Natural killer cell treated with Interleukin-12 subunit alpha and Interleukin-12 subunit beta and Interleukin-15 and Interleukin-18, amount 100 ng/mL, for 72 hours (primary cell): ENCODE measurements around the gene TRAM2. TPM values are rescaled to one million over a fixed set of nuclear protein-coding genes. Genes with fewer than 3 reads are reported as not detected.

ENCODE experiments used
- ATAC-seq, 2 donors: fragments of 150-1000 bp; cut with Tn5 transposase in 1 of 2; sonication (Bioruptor Pico), chemical (Tn5 transposase) in 1 of 2; 2 replicates each; pipeline ENCODE4 v1.10.0; 2021
- DNase-seq: peaks from one replicate; pipeline ENCODE4 v3.0.0; 2022; ENCODE audit warnings: low spot score
- H3K27ac Mint-ChIP-seq, 2 donors: 1 replicate in 1 of 2; 2 replicates in 1 of 2; pipeline ENCODE4 v1.8.0; 2022; ENCODE audit warnings: mixed read lengths in 2 of 2, mild to moderate bottlenecking in 1 of 2, moderate library complexity in 1 of 2
- H3K27me3 Mint-ChIP-seq, 2 donors: 1 replicate in 1 of 2; 2 replicates in 1 of 2; pipeline ENCODE4 v1.8.0; 2022; ENCODE audit warnings: mixed read lengths in 2 of 2
- H3K36me3 Mint-ChIP-seq: one replicate; pipeline ENCODE4 v1.8.0; 2022; ENCODE audit warnings: mixed read lengths
- H3K4me1 Mint-ChIP-seq, 2 donors: 1 replicate in 1 of 2; 2 replicates in 1 of 2; pipeline ENCODE4 v1.8.0; 2022; ENCODE audit warnings: low read depth in 2 of 2, mixed read lengths in 2 of 2, mild to moderate bottlenecking in 1 of 2
- H3K4me3 Mint-ChIP-seq: one replicate; pipeline ENCODE4 v1.8.0; 2022; ENCODE audit warnings: mixed read lengths
- H3K9me3 Mint-ChIP-seq: 2 replicates; pipeline ENCODE4 v1.8.0; 2022; ENCODE audit warnings: mixed read lengths
- total RNA-seq, 2 donors: library from RNA; stranded (reverse); gene quantifications; one replicate each; pipeline ENCODE4 v1.2.3, GENCODE V29; 2022

Gene TRAM2
- total RNA-seq, 2 donors from 2014 or later, result 2.5 to 9.0 TPM

- Mint-ChIP-seq H3K4me3 (no peak overlapping the region), H3K9me3 (no peaks in the 10 kb centered on the region), H3K27me3 (no peaks in the 10 kb centered on the region), H3K4me1 (peaks cover 35 to 40% of the 10 kb centered on the region in 2 donors), H3K36me3 (no peaks in the 10 kb centered on the region), H3K27ac (no peak overlapping the region)
- ATAC-seq (no peak), DNase-seq (no peak)
These were observed 43.4 kb downstream of the TRAM2 start for GRCh38 chr6:52533491-52533890.

DNA sequence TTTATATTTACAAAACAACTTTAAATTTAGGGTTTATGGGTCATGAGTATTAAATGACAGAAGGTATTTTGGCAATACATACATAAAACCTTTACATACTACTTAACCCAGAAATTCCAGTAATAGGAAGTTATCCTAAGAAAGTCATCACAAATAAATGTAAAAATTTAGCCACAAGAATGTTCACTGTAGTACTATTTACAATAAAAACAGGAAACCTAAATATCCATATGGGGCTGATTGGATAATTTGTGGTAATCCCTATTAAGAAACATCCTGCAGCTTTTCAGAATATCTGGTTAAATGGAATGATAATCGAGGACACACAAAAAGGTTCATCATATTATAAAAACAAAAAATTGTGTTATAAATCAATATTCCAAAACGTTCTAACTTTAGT lies 44.4 kb downstream of the TRAM2 start:
- Mint-ChIP-seq H3K36me3 (no peaks in the 10 kb centered on the region), H3K4me3 (no peak overlapping the region), H3K27ac (no peak overlapping the region), H3K9me3 (no peaks in the 10 kb centered on the region), H3K27me3 (no peaks in the 10 kb centered on the region), H3K4me1 (peaks cover 27 to 31% of the 10 kb centered on the region in 2 donors)
- ATAC-seq, result no peak
- DNase-seq, result no peak

DNA sequence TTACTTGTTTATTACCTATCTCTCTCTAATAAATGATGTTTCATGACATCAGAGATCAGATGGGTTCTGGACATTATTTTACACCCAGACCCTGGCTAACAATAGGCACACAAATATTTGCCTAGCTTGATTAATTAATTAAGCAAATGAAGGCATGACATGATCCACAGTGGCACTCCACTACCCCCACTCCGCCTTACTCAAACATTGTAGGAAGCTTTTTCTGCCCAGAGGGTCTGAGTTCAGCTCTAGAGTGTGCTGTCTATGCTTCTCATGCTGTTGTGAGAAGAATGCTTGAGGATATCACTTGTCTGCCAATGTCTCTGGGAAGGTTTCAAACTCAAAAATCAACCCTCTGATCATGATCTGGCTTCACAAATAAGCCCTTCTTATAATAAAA lies 45.0 kb downstream of the TRAM2 start:
- Mint-ChIP-seq H3K36me3 (no peaks in the 10 kb centered on the region), H3K4me1 (peaks cover 21 to 29% of the 10 kb centered on the region in 2 donors), H3K27me3 (no peaks in the 10 kb centered on the region), H3K4me3 (no peak overlapping the region), H3K9me3 (no peaks in the 10 kb centered on the region), H3K27ac (no peak overlapping the region)
- ATAC-seq, result no peak
- no peak for DNase-seq

GRCh38 chr6:52531396-52531795 lies 45.5 kb downstream of the TRAM2 start:
- H3K27me3 Mint-ChIP-seq, result no peaks in the 10 kb centered on the region
- DNase-seq (no peak), ATAC-seq (no peak)
- H3K4me3 Mint-ChIP-seq, result no peak overlapping the region
- no peaks in the 10 kb centered on the region for H3K9me3 Mint-ChIP-seq
- H3K36me3 Mint-ChIP-seq, result no peaks in the 10 kb centered on the region
- H3K4me1 Mint-ChIP-seq, result peaks cover 18 to 25% of the 10 kb centered on the region in 2 donors
- no peak overlapping the region for H3K27ac Mint-ChIP-seq

- H3K9me3 Mint-ChIP-seq, result no peaks in the 10 kb centered on the region
- H3K27ac Mint-ChIP-seq, result no peak overlapping the region
These were observed 46.5 kb downstream of the TRAM2 start for GRCh38 chr6:52530351-52530750.

GRCh38 chr6:52529311-52529710 lies 47.5 kb downstream of the TRAM2 start:
- Mint-ChIP-seq H3K4me1 (peaks cover 5 to 10% of the 10 kb centered on the region in 2 donors), H3K27me3 (no peaks in the 10 kb centered on the region), H3K36me3 (no peaks in the 10 kb centered on the region), H3K4me3 (no peak overlapping the region), H3K27ac (no peak overlapping the region), H3K9me3 (no peaks in the 10 kb centered on the region)
- DNase-seq (no peak), ATAC-seq (no peak)

More at GRCh38 chr6:52530351-52530750, 46.5 kb downstream of the TRAM2 start:
- ATAC-seq, result no peak
- no peak for DNase-seq
- H3K27me3 Mint-ChIP-seq, result no peaks in the 10 kb centered on the region
- H3K4me3 Mint-ChIP-seq, result no peak overlapping the region
- H3K36me3 Mint-ChIP-seq, result no peaks in the 10 kb centered on the region
- H3K4me1 Mint-ChIP-seq, result peaks cover 14 to 18% of the 10 kb centered on the region in 2 donors

- H3K36me3 Mint-ChIP-seq, result no peaks in the 10 kb centered on the region
- no peak for ATAC-seq
These were observed 49.4 kb downstream of the TRAM2 start for GRCh38 chr6:52527436-52527835.

DNA sequence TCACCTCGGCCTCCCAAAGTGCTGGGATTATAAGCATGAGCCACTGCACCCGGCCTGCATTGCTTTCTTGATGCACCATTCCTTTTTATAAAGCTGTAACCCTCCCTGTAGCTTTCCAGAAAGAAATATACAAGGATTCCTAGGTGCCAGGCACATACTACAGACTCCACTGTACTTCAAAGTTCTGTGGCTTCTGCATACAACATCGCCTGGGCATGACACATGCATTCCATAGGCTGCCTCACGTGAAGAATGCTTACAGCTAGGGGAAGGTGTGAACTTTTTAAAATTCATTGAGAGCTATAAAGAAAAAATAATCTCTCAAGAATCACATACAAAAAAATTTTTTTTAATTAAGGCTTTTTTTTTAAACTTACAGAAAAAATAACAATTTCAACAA lies 50.2 kb downstream of the TRAM2 start:
- H3K27ac Mint-ChIP-seq, result no peak overlapping the region
- no peaks in the 10 kb centered on the region for H3K27me3 Mint-ChIP-seq
- DNase-seq (no peak), ATAC-seq (no peak)
- H3K9me3 Mint-ChIP-seq, result no peaks in the 10 kb centered on the region
- H3K4me1 Mint-ChIP-seq, result peaks cover 10 to 12% of the 10 kb centered on the region in 2 donors
- no peak overlapping the region for H3K4me3 Mint-ChIP-seq
- no peaks in the 10 kb centered on the region for H3K36me3 Mint-ChIP-seq

More at GRCh38 chr6:52527436-52527835, 49.4 kb downstream of the TRAM2 start:
- Mint-ChIP-seq H3K4me1 (peaks cover 10 to 11% of the 10 kb centered on the region in 2 donors), H3K27me3 (no peaks in the 10 kb centered on the region), H3K9me3 (no peaks in the 10 kb centered on the region), H3K4me3 (no peak overlapping the region), H3K27ac (no peak overlapping the region)
- DNase-seq, result no peak

DNA sequence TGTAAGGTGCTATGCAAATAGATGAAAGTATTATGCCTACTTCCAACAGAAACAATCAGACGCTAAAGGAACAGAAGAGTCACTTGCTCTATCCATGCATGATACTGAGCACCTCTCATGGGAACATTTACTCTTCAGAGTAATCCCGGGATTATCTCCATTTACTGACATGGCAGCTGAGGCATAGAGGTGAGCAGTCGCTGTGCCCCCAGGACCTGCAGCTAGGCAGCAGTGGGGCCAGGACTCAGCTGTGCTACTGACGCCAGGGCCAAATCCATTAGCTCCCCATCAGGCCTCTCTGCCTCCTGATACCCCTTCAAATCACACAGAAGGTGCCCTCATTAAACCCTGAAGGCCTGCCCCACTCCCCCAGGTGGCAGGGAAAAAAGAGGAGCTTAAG lies 51.9 kb downstream of the TRAM2 start:
- H3K27me3 Mint-ChIP-seq, result no peaks in the 10 kb centered on the region
- no peak overlapping the region for H3K27ac Mint-ChIP-seq

GRCh38 chr6:52523378-52524142 lies 53.3 kb downstream of the TRAM2 start:
- H3K27me3 Mint-ChIP-seq, result no peaks in the 10 kb centered on the region
- DNase-seq (no peak), ATAC-seq (no peak)
- no peak overlapping the region for H3K27ac Mint-ChIP-seq
- peaks cover 10% of the 10 kb centered on the region for H3K36me3 Mint-ChIP-seq
- H3K9me3 Mint-ChIP-seq, result no peaks in the 10 kb centered on the region
- no peak overlapping the region for H3K4me3 Mint-ChIP-seq
- peaks cover 18 to 25% of the 10 kb centered on the region in 2 donors for H3K4me1 Mint-ChIP-seq

More for the DNA sequence above, 51.9 kb downstream of the TRAM2 start:
- Mint-ChIP-seq H3K36me3 (no peaks in the 10 kb centered on the region), H3K9me3 (no peaks in the 10 kb centered on the region), H3K4me3 (no peak overlapping the region), H3K4me1 (peaks cover 11 to 15% of the 10 kb centered on the region in 2 donors)
- ATAC-seq (no peak), DNase-seq (no peak)

DNA sequence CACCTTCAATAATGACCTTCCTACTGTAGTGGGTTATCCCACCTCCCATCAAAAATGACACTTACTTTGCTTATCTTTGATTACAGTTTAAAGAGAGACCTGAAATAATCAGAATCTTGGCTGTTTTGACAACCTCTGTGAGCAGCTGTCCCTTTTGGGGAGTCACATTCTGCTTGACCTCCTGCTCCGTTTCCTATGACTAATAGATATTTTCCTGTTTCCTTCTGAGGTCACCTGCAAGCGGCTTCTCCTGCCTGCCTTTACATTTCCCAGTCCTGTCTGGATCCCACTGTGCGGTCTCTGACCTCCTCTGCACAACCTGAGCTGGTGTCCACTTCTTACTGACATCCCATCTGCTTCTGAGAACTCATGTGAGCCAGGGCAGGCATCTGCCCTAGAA lies 54.2 kb downstream of the TRAM2 start:
- Mint-ChIP-seq H3K9me3 (no peaks in the 10 kb centered on the region), H3K36me3 (peaks cover 10% of the 10 kb centered on the region), H3K27ac (no peak overlapping the region), H3K4me1 (peaks cover 24 to 31% of the 10 kb centered on the region in 2 donors), H3K27me3 (no peaks in the 10 kb centered on the region), H3K4me3 (no peak overlapping the region)
- ATAC-seq, result no peak
- DNase-seq, result no peak

DNA sequence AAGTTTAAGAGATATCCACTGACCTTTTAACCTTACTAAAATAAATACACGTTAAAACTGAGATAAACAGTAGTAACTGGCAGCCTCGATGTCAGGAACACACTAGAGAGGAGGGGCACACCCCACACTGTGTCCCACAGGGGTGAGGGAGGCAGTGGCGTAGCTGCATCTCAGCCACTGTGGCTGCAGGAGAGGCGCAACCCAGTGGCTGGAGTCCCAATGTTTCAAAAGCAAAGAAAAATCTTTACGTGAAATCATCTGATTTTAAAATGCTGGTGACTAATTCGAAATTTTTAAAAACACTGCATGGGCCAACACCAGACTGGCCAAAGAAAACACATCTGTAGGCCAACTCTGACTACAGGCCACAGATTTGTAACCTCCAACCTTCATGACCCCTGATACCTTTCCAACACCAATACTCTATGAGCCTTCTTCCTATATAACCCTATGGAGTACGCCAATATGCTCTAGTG lies 54.7 kb downstream of the TRAM2 start:
- no peaks in the 10 kb centered on the region for H3K9me3 Mint-ChIP-seq
- H3K27me3 Mint-ChIP-seq, result no peaks in the 10 kb centered on the region
- no peak overlapping the region for H3K4me3 Mint-ChIP-seq
- no peak for ATAC-seq
- peaks cover 24 to 33% of the 10 kb centered on the region in 2 donors for H3K4me1 Mint-ChIP-seq
- H3K27ac Mint-ChIP-seq, result no peak overlapping the region
- DNase-seq, result no peak
- peaks cover 10% of the 10 kb centered on the region for H3K36me3 Mint-ChIP-seq

- Mint-ChIP-seq H3K4me3 (no peak overlapping the region), H3K27ac (no peak overlapping the region), H3K36me3 (peaks cover 15% of the 10 kb centered on the region), H3K27me3 (no peaks in the 10 kb centered on the region), H3K4me1 (peaks cover 39 to 49% of the 10 kb centered on the region in 2 donors), H3K9me3 (no peaks in the 10 kb centered on the region)
- no peak for DNase-seq
- no peak for ATAC-seq
These were observed 57.2 kb downstream of the TRAM2 start for GRCh38 chr6:52519618-52520017.

DNA sequence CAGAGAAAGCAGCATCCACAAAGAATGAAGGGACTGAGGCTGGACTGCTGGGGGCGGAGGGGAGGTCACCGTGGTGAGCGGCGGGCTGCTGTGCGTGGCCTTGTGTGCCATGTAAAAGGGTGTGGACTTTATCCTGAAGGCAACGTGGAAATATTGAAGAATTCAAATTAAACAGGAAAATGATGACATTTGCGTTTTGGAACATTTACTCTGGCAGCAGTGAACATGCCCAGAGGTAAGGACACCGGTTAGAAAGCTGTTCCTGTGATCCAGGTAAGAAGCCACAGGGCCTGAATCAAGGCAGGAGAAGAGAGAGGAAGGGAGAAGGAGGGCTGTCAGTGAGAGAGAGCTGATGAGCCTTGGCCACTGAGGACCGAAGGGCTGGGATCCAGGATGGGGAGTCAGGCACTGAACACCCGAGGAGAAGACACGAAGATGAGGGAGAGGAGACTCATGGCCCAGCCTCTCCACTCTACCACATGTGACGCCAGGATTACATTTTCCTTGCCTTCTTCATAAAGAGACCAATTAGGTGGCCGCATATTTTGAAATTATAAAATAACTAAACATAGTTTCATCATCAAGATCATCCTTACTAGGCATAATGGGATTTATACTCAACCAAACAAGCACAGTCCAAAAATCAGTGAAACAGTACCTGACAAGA lies 58.4 kb downstream of the TRAM2 start:
- peaks cover 18% of the 10 kb centered on the region for H3K36me3 Mint-ChIP-seq
- no peak overlapping the region for H3K4me3 Mint-ChIP-seq
- DNase-seq (no peak), ATAC-seq (no peak)
- no peaks in the 10 kb centered on the region for H3K27me3 Mint-ChIP-seq
- H3K9me3 Mint-ChIP-seq, result no peaks in the 10 kb centered on the region
- H3K4me1 Mint-ChIP-seq, result peaks cover 43 to 53% of the 10 kb centered on the region in 2 donors
- H3K27ac Mint-ChIP-seq, result peak overlapping the region; percentile 30 to 52
